Kidney (tissue), 14 donors: ENCODE measurements around the gene IDH3G. TPM values are rescaled to one million over a fixed set of nuclear protein-coding genes. Genes with fewer than 3 reads are reported as not detected.
"Not testable (repeated sequence)": the region's sequence is repeated elsewhere in the genome, so short reads cannot be mapped to it uniquely, and the experiment has no call there.

ENCODE experiments used
- DNase-seq, 5 donors: peaks; one replicate each; pipeline ENCODE4 v3.0.0-alpha.2; 2013 to 2020
- FAIRE-seq: peaks from 2 replicates; lab custom pipeline; 2012; peaks lifted over from hg19 to GRCh38; lab: Jason Lieb, UNC
- H3K27ac ChIP-seq, 2 donors: one replicate each; pipeline ENCODE4 v1.7.0; 2013; ENCODE audit warnings: low read depth in 2 of 2, low read length in 2 of 2, inconsistent platforms in 1 of 2
- H3K27me3 ChIP-seq: one replicate; pipeline ENCODE4 v1.7.1; 2013; ENCODE audit warnings: low read length, inconsistent platforms; ENCODE audit not compliant: control insufficient read depth, insufficient read depth
- H3K36me3 ChIP-seq, 3 donors: one replicate each; pipeline versions ENCODE4 v1.7.0 to v1.7.1; 2013; ENCODE audit warnings: low read length in 3 of 3, control low read depth in 1 of 3, inconsistent platforms in 1 of 3; ENCODE audit not compliant: insufficient read depth in 3 of 3, control insufficient read depth in 2 of 3
- H3K4me1 ChIP-seq, 3 donors: one replicate each; pipeline versions ENCODE4 v1.7.0 to v1.7.1; 2013; ENCODE audit warnings: low read length in 3 of 3, inconsistent platforms in 1 of 3, low read depth in 1 of 3; ENCODE audit not compliant: control insufficient read depth in 2 of 3, insufficient read depth in 2 of 3
- H3K4me3 ChIP-seq, 3 donors: one replicate each; pipeline versions ENCODE4 v1.7.0 to v1.8.1; 2013; ENCODE audit warnings: low read length in 3 of 3, control low read depth in 1 of 3, inconsistent platforms in 1 of 3
- H3K9ac ChIP-seq, 3 donors: one replicate each; pipeline versions ENCODE4 v1.7.0 to v1.7.1; 2013; ENCODE audit warnings: low read length in 3 of 3, control low read depth in 1 of 3, inconsistent platforms in 1 of 3
- H3K9me3 ChIP-seq, 3 donors: one replicate each; pipeline versions ENCODE4 v1.7.0 to v1.7.1; 2013; ENCODE audit warnings: low read length in 3 of 3, control low read depth in 1 of 3, inconsistent platforms in 1 of 3; ENCODE audit not compliant: control insufficient read depth in 2 of 3, insufficient read depth in 1 of 3
- intact Hi-C: fragments of 100-400 bp; cut with DNase I; formaldehyde crosslinking; loops from one replicate; pipeline ENCODE4 v1.11.1; 2022
- polyA plus RNA-seq: library from polyadenylated mRNA; stranded (reverse); fragments of 350-450 nt; fragmentation: Illumina TruSeq; extraction: RNeasy Lipid Tissue Mini Kit (QIAGEN cat#74804); gene quantifications from one replicate; pipeline ENCODE4 v1.2.3, GENCODE V29; 2014; ENCODE audit warnings: low read depth, low replicate concordance; ENCODE audit not compliant: insufficient read depth
- total RNA-seq: library from RNA; stranded (reverse); fragmentation: NEBNext Ultra II Directional; extraction: Animal tissue kit (Norgen Biotek cat#: 25700); gene quantifications from one replicate; pipeline ENCODE4 v1.2.1, GENCODE V29; 2021
- TF ChIP-seq, protein P1 (sequence below): IDR thresholded peaks from 3 replicates; pipeline ENCODE4 v1.5.1; 2012; ENCODE audit warnings: mild to moderate bottlenecking, moderate library complexity, borderline replicate concordance; ENCODE audit not compliant: insufficient read depth; ENCODE audit errors: extremely low read depth
- donor health status: control.
- donor health status: control.
- donor health status: control.
- donor health status: control.
- donor health status: control.
- donor health status: DM: yes; HTN: yes; CAD: no.
- donor health status: Normal renal cell carcinoma (clear cell type).

Gene IDH3G
- total and polyA plus RNA-seq, 2 donors from 2014 or later: 62.1 to 100 TPM

- no peaks in the 10 kb centered on the region for H3K4me1 ChIP-seq
- H3K9ac ChIP-seq: no peak overlapping the region
- H3K27me3 ChIP-seq: no peaks in the 10 kb centered on the region
- DNase-seq (no peak), FAIRE-seq (no peak)
- H3K27ac ChIP-seq: no peak overlapping the region
- H3K4me3 ChIP-seq: no peak overlapping the region
- TF ChIP-seq, protein P1, sequence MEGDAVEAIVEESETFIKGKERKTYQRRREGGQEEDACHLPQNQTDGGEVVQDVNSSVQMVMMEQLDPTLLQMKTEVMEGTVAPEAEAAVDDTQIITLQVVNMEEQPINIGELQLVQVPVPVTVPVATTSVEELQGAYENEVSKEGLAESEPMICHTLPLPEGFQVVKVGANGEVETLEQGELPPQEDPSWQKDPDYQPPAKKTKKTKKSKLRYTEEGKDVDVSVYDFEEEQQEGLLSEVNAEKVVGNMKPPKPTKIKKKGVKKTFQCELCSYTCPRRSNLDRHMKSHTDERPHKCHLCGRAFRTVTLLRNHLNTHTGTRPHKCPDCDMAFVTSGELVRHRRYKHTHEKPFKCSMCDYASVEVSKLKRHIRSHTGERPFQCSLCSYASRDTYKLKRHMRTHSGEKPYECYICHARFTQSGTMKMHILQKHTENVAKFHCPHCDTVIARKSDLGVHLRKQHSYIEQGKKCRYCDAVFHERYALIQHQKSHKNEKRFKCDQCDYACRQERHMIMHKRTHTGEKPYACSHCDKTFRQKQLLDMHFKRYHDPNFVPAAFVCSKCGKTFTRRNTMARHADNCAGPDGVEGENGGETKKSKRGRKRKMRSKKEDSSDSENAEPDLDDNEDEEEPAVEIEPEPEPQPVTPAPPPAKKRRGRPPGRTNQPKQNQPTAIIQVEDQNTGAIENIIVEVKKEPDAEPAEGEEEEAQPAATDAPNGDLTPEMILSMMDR: no peak
- no peaks in the 10 kb centered on the region for H3K36me3 ChIP-seq
- no peaks in the 10 kb centered on the region for H3K9me3 ChIP-seq
- intact Hi-C loops: loop anchor here (10.0 kb wide), 1 partner anchor 193 kb away; no protein-coding TSS in a partner anchor
Measured at GRCh38 chrX:153761863-153762262, 32.3 kb downstream of the IDH3G start.

GRCh38 chrX:153755136-153755535 lies 39.0 kb downstream of the IDH3G start:
- no peak overlapping the region for H3K9ac ChIP-seq
- TF ChIP-seq, protein P1: no peak
- DNase-seq: no peak
- intact Hi-C loops: no loop called here
- peak; percentile 11 for FAIRE-seq
- H3K27ac ChIP-seq: no peak overlapping the region
- no peaks in the 10 kb centered on the region for H3K27me3 ChIP-seq
- H3K4me1 ChIP-seq: no peaks in the 10 kb centered on the region
- no peak overlapping the region for H3K4me3 ChIP-seq
- no peaks in the 10 kb centered on the region for H3K36me3 ChIP-seq
- peaks cover 0 to 1% (median 0%) of the 10 kb centered on the region in 3 donors for H3K9me3 ChIP-seq

GRCh38 chrX:153750127-153750774 lies 43.9 kb downstream of the IDH3G start:
- H3K4me1 ChIP-seq: no peaks in the 10 kb centered on the region
- FAIRE-seq: no peak
- intact Hi-C loops: no loop called here

DNA sequence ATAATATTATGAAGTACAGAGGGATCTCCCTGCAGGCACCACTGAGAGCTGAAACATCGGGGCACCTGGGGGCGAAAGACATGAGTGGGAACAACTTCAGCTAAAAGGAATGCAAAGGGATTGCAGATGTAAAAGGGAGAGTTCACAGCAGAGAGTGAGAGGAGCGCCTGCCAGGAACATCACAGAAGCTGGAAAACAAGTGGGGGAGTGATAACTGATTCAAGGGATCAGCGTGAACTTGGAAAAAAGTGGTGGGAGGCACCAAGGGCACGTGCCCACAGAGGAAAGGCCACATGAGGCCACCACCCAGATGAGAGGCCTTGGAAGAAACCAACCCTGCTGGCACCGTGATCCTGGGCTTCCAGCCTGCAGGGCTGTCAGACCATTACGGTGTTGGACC lies 45.2 kb downstream of the IDH3G start:
- H3K36me3 ChIP-seq, H3K9me3 ChIP-seq, H3K27me3 ChIP-seq, intact Hi-C loops, FAIRE-seq, H3K4me3 ChIP-seq, H3K4me1 ChIP-seq, H3K27ac ChIP-seq, DNase-seq, H3K9ac ChIP-seq: not testable (repeated sequence)

More at GRCh38 chrX:153750127-153750774, 43.9 kb downstream of the IDH3G start:
- H3K9me3 ChIP-seq: no peaks in the 10 kb centered on the region
- no peak overlapping the region for H3K4me3 ChIP-seq
- no peak overlapping the region for H3K9ac ChIP-seq
- no peaks in the 10 kb centered on the region for H3K36me3 ChIP-seq
- peak in 2 of 5 donors; percentile 8 to 25 for DNase-seq
- no peaks in the 10 kb centered on the region for H3K27me3 ChIP-seq
- no peak overlapping the region for H3K27ac ChIP-seq
- TF ChIP-seq, protein P1: no peak

- DNase-seq, H3K9me3 ChIP-seq, FAIRE-seq, H3K27me3 ChIP-seq, H3K4me3 ChIP-seq, H3K9ac ChIP-seq, H3K36me3 ChIP-seq, intact Hi-C loops, H3K4me1 ChIP-seq, H3K27ac ChIP-seq: not testable (repeated sequence)
Measured at GRCh38 chrX:153746991-153747390, 47.2 kb downstream of the IDH3G start.
